Neural progenitor cell (in vitro differentiated cells): Measurements from ENCODE around the gene CPLX1. TPM values are rescaled to one million over a fixed set of nuclear protein-coding genes. Genes with fewer than 3 reads are reported as not detected.

ENCODE experiments used
- DNase-seq: peaks from one replicate; pipeline ENCODE4 v3.0.0-alpha.2; 2016; ENCODE audit warnings: low spot score
- H2AFZ ChIP-seq: fragments of 200-600 bp; sonication (generic); replicated peaks from 2 replicates; pipeline ENCODE4 v1.6.1; 2016; ENCODE audit warnings: antibody characterized with exemption
- H3F3A ChIP-seq: fragments of 200-600 bp; sonication (generic); 2 replicates; pipeline ENCODE4 v1.6.1; 2016; ENCODE audit warnings: antibody characterized with exemption, low read depth
- H3K27ac ChIP-seq: fragments of 200-600 bp; sonication (generic); 2 replicates; pipeline ENCODE4 v1.5.1; 2016; ENCODE audit warnings: mild to moderate bottlenecking
- H3K27me3 ChIP-seq: fragments of 200-600 bp; sonication (generic); 2 replicates; pipeline ENCODE4 v1.6.1; 2016; ENCODE audit warnings: mild to moderate bottlenecking, moderate library complexity
- H3K36me3 ChIP-seq: fragments of 200-600 bp; sonication (generic); 2 replicates; pipeline ENCODE4 v1.5.1; 2016
- H3K4me1 ChIP-seq: fragments of 200-600 bp; sonication (generic); 2 replicates; pipeline ENCODE4 v1.6.1; 2016; ENCODE audit warnings: mixed run types
- H3K4me2 ChIP-seq: fragments of 200-600 bp; sonication (generic); 2 replicates; pipeline ENCODE4 v1.6.1; 2016
- H3K4me3 ChIP-seq: fragments of 200-600 bp; sonication (generic); 2 replicates; pipeline ENCODE4 v1.5.1; 2016
- H3K79me2 ChIP-seq: fragments of 200-600 bp; sonication (generic); 2 replicates; pipeline ENCODE4 v1.6.1; 2016; ENCODE audit warnings: low read depth
- H3K9ac ChIP-seq: fragments of 200-600 bp; sonication (generic); 2 replicates; pipeline ENCODE4 v1.6.1; 2016
- H3K9me3 ChIP-seq: fragments of 200-600 bp; sonication (generic); 2 replicates; pipeline ENCODE4 v1.5.1; 2016; ENCODE audit warnings: low read depth
- H4K20me1 ChIP-seq: fragments of 200-600 bp; sonication (generic); 2 replicates; pipeline ENCODE4 v1.6.1; 2016; ENCODE audit warnings: low read depth
- H3K27ac Mint-ChIP-seq: 3 replicates; pipeline ENCODE4 v1.8.0; 2021; ENCODE audit warnings: mixed read lengths
- H3K27me3 Mint-ChIP-seq: 2 replicates; pipeline ENCODE4 v1.8.0; 2022; ENCODE audit warnings: low read depth, mild to moderate bottlenecking, inconsistent platforms, moderate library complexity, mixed read lengths; ENCODE audit not compliant: insufficient read depth
- H3K36me3 Mint-ChIP-seq: 3 replicates; pipeline ENCODE4 v1.8.0; 2021; ENCODE audit warnings: mixed read lengths
- H3K4me1 Mint-ChIP-seq: 3 replicates; pipeline ENCODE4 v1.8.0; 2021; ENCODE audit warnings: mixed read lengths
- H3K4me3 Mint-ChIP-seq: 3 replicates; pipeline ENCODE4 v1.8.0; 2021; ENCODE audit warnings: mild to moderate bottlenecking, moderate library complexity, mixed read lengths
- H3K9me3 Mint-ChIP-seq: 3 replicates; pipeline ENCODE4 v1.8.0; 2020; ENCODE audit warnings: mixed read lengths
- CTCF ChIP-seq: fragments of 200-600 bp; sonication (generic); IDR thresholded peaks from 2 replicates; pipeline ENCODE4 v1.5.1; 2017; ENCODE audit warnings: antibody characterized with exemption, mild to moderate bottlenecking
- EZH2 ChIP-seq: fragments of 200-600 bp; sonication (generic); IDR thresholded peaks from 2 replicates; pipeline ENCODE4 v1.6.1; 2017; ENCODE audit warnings: antibody characterized with exemption, mild to moderate bottlenecking, moderate library complexity
- EZH2phosphoT487 ChIP-seq: fragments of 200-600 bp; sonication (generic); IDR thresholded peaks from 2 replicates; pipeline ENCODE4 v1.6.1; 2017; ENCODE audit warnings: antibody characterized with exemption
- total RNA-seq: library from RNA; depleted of rRNA; stranded (reverse); fragments of >200 nt; gene quantifications from 2 replicates; pipeline ENCODE4 v1.2.3, GENCODE V29; 2015; ENCODE audit warnings: low replicate concordance

CPLX1 gene
- total RNA-seq, 1 donor from 2014 or later, result not detected

- Histone ChIP-seq H3K27ac (no peak overlapping the region), H3K27me3 (no peaks in the 10 kb centered on the region), H4K20me1 (no peaks in the 10 kb centered on the region), H3K4me2 (no peak overlapping the region), H3K9ac (no peak overlapping the region), H3K4me3 (no peak overlapping the region), H3F3A (no peaks in the 10 kb centered on the region), H3K36me3 (no peaks in the 10 kb centered on the region), H2AFZ (no peak overlapping the region), H3K79me2 (no peaks in the 10 kb centered on the region), H3K9me3 (no peaks in the 10 kb centered on the region), H3K4me1 (no peaks in the 10 kb centered on the region)
- no peaks in the 10 kb centered on the region for H3K4me1 Mint-ChIP-seq
- no peak overlapping the region for H3K27ac Mint-ChIP-seq
- peaks cover 36% of the 10 kb centered on the region for H3K36me3 Mint-ChIP-seq
- TF ChIP-seq CTCF (no peak), EZH2 (no peak), EZH2phosphoT487 (no peak)
- H3K9me3 Mint-ChIP-seq, result no peaks in the 10 kb centered on the region
- peaks cover 2% of the 10 kb centered on the region for H3K27me3 Mint-ChIP-seq
- no peak for DNase-seq
- H3K4me3 Mint-ChIP-seq, result no peak overlapping the region
These were observed 31.5 kb upstream of the CPLX1 start for GRCh38 chr4:857461-857860.

GRCh38 chr4:856225-856901 is 30.4 kb upstream of the CPLX1 start:
- H3K27ac ChIP-seq, result no peak overlapping the region
- no peaks in the 10 kb centered on the region for H3K27me3 Mint-ChIP-seq
- no peaks in the 10 kb centered on the region for H3K9me3 Mint-ChIP-seq
- no peak overlapping the region for H3K9ac ChIP-seq
- no peak overlapping the region for H3K4me3 Mint-ChIP-seq
- H3K9me3 ChIP-seq, result no peaks in the 10 kb centered on the region
- H3K4me1 Mint-ChIP-seq, result no peaks in the 10 kb centered on the region
- no peak for TF ChIP-seq EZH2
- TF ChIP-seq CTCF, result no peak
- TF ChIP-seq EZH2phosphoT487, result no peak
- no peaks in the 10 kb centered on the region for H3K27me3 ChIP-seq
- H3K4me3 ChIP-seq, result no peak overlapping the region
- no peaks in the 10 kb centered on the region for H4K20me1 ChIP-seq
- no peaks in the 10 kb centered on the region for H3K79me2 ChIP-seq
- H3K36me3 Mint-ChIP-seq, result peaks cover 34% of the 10 kb centered on the region
- no peaks in the 10 kb centered on the region for H3K4me1 ChIP-seq
- H3K4me2 ChIP-seq, result no peak overlapping the region
- no peaks in the 10 kb centered on the region for H3K36me3 ChIP-seq
- no peaks in the 10 kb centered on the region for H3F3A ChIP-seq
- H3K27ac Mint-ChIP-seq, result no peak overlapping the region
- no peak for DNase-seq
- no peak overlapping the region for H2AFZ ChIP-seq

GRCh38 chr4:855880-856224 is 29.9 kb upstream of the CPLX1 start:
- Mint-ChIP-seq H3K4me1 (no peaks in the 10 kb centered on the region), H3K27ac (no peak overlapping the region), H3K4me3 (no peak overlapping the region), H3K27me3 (no peaks in the 10 kb centered on the region), H3K36me3 (peaks cover 34% of the 10 kb centered on the region), H3K9me3 (no peaks in the 10 kb centered on the region)
- H3F3A ChIP-seq, result no peaks in the 10 kb centered on the region
- H3K4me2 ChIP-seq, result no peak overlapping the region
- no peak for DNase-seq
- H3K4me3 ChIP-seq, result no peak overlapping the region
- H3K9me3 ChIP-seq, result no peaks in the 10 kb centered on the region
- no peaks in the 10 kb centered on the region for H3K4me1 ChIP-seq
- no peaks in the 10 kb centered on the region for H3K27me3 ChIP-seq
- H4K20me1 ChIP-seq, result no peaks in the 10 kb centered on the region
- TF ChIP-seq EZH2 (no peak), EZH2phosphoT487 (no peak), CTCF (no peak)
- no peaks in the 10 kb centered on the region for H3K36me3 ChIP-seq
- H2AFZ ChIP-seq, result no peak overlapping the region
- H3K27ac ChIP-seq, result no peak overlapping the region
- H3K9ac ChIP-seq, result no peak overlapping the region
- H3K79me2 ChIP-seq, result no peaks in the 10 kb centered on the region
